Natural killer cell (primary cell): Measurements from ENCODE around the gene CUL1. TPM values are rescaled to one million over a fixed set of nuclear protein-coding genes. Genes with fewer than 3 reads are reported as not detected.

Experiments used
- ATAC-seq, 3 donors: fragments of 150-1000 bp in 2 of 3; fragments of 200-7000 bp in 1 of 3; cut with Tn5 transposase; 1 replicate in 1 of 3; 2 replicates in 2 of 3; pipeline ENCODE4 v1.10.0; 2021; ENCODE audit warnings: mild to moderate bottlenecking in 2 of 3, moderate library complexity in 2 of 3
- DNase-seq, 2 donors: peaks; one replicate each; pipeline versions ENCODE4 v3.0.0 to v3.0.0-alpha.2; 2013 to 2021; ENCODE audit warnings: mixed read lengths in 1 of 2
- H3K27ac ChIP-seq: one replicate; pipeline ENCODE4 v1.5.1; 2013; ENCODE audit warnings: mild to moderate bottlenecking, low read length
- H3K27me3 ChIP-seq: one replicate; pipeline ENCODE4 v1.6.1; 2013; ENCODE audit warnings: low read length; ENCODE audit not compliant: control insufficient read depth, insufficient read depth
- H3K36me3 ChIP-seq: one replicate; pipeline ENCODE4 v1.6.1; 2013; ENCODE audit warnings: low read length; ENCODE audit not compliant: control insufficient read depth, insufficient read depth
- H3K4me1 ChIP-seq: one replicate; pipeline ENCODE4 v1.6.1; 2013; ENCODE audit warnings: low read length; ENCODE audit not compliant: control insufficient read depth, insufficient read depth
- H3K4me3 ChIP-seq: one replicate; pipeline ENCODE4 v1.5.1; 2013; ENCODE audit warnings: low read length
- H3K9me3 ChIP-seq: one replicate; pipeline ENCODE4 v1.6.1; 2013; ENCODE audit warnings: low read length; ENCODE audit not compliant: control insufficient read depth, insufficient read depth
- H3K27ac Mint-ChIP-seq, 2 donors: one replicate each; pipeline ENCODE4 v1.8.0; 2022; ENCODE audit warnings: mild to moderate bottlenecking in 2 of 2, mixed read lengths in 2 of 2, moderate library complexity in 1 of 2
- H3K27me3 Mint-ChIP-seq, 2 donors: one replicate each; pipeline ENCODE4 v1.8.0; 2022; ENCODE audit warnings: low read depth in 2 of 2, mixed read lengths in 2 of 2
- H3K36me3 Mint-ChIP-seq: one replicate; pipeline ENCODE4 v1.8.0; 2022; ENCODE audit warnings: mixed read lengths
- H3K4me1 Mint-ChIP-seq, 2 donors: one replicate each; pipeline ENCODE4 v1.8.0; 2022; ENCODE audit warnings: mixed read lengths in 2 of 2
- H3K4me3 Mint-ChIP-seq: one replicate; pipeline ENCODE4 v1.8.0; 2022; ENCODE audit warnings: mild to moderate bottlenecking, moderate library complexity, mixed read lengths
- H3K9me3 Mint-ChIP-seq, 2 donors: one replicate each; pipeline ENCODE4 v1.8.0; 2022; ENCODE audit warnings: mixed read lengths in 2 of 2
- CTCF ChIP-seq: fragments of 200-600 bp; IDR thresholded peaks from one replicate; pipeline ENCODE4 v1.8.0; 2022; ENCODE audit warnings: antibody characterized with exemption
- WGBS: methylation state at CpG from one replicate; pipeline ENCODE4 v1.1.7; 2013; ENCODE audit warnings: missing lambda C conversion rate; ENCODE audit not compliant: insufficient coverage; 5-methylcytosine and 5-hydroxymethylcytosine counted together
- intact Hi-C: fragments of 100-400 bp; cut with micrococcal nuclease; formaldehyde crosslinking; loops from one replicate; pipeline ENCODE4 v1.14.2; 2022
- total RNA-seq, 4 donors: library from RNA; stranded (reverse); fragments of 120-200 nt in 1 of 4; gene quantifications; one replicate each; pipeline versions ENCODE4 v1.2.3 to v1.2.4, GENCODE V29; 2013 to 2022

The CUL1 gene
- total RNA-seq, 3 donors from 2014 or later (not counting 1 experiment from before 2014, with no cell fraction given): 37.4 to 45.1 (median 43.2) TPM

- WGBS: 56% methylated on average over 15 of the region's 16 CpGs
- DNase-seq (no peak), ATAC-seq (no peak)
- no peak for TF ChIP-seq CTCF
- Histone ChIP-seq H3K27me3 (no peaks in the 10 kb centered on the region), H3K27ac (no peak overlapping the region), H3K4me1 (peaks cover 37% of the 10 kb centered on the region), H3K9me3 (no peaks in the 10 kb centered on the region), H3K4me3 (no peak overlapping the region), H3K36me3 (no peaks in the 10 kb centered on the region)
- Mint-ChIP-seq H3K27me3 (no peaks in the 10 kb centered on the region), H3K27ac (peak overlapping the region; percentile 62 to 65), H3K9me3 (no peaks in the 10 kb centered on the region), H3K36me3 (no peaks in the 10 kb centered on the region), H3K4me1 (peaks cover 81 to 83% of the 10 kb centered on the region in 2 donors), H3K4me3 (peak overlapping the region; percentile 19)
- intact Hi-C loops: no loop called here
Measured at GRCh38 chr7:148711191-148712102, 12.7 kb downstream of the CUL1 start.

GRCh38 chr7:148712678-148713329, 14.1 kb downstream of the CUL1 start:
- TF ChIP-seq CTCF: no peak
- ATAC-seq (no peak), DNase-seq (no peak)
- Histone ChIP-seq H3K27me3 (no peaks in the 10 kb centered on the region), H3K27ac (no peak overlapping the region), H3K4me1 (peaks cover 32% of the 10 kb centered on the region), H3K9me3 (no peaks in the 10 kb centered on the region), H3K4me3 (no peak overlapping the region), H3K36me3 (no peaks in the 10 kb centered on the region)
- Mint-ChIP-seq H3K4me1 (peaks cover 78 to 80% of the 10 kb centered on the region in 2 donors), H3K9me3 (no peaks in the 10 kb centered on the region), H3K27ac (no peak overlapping the region), H3K27me3 (no peaks in the 10 kb centered on the region), H3K4me3 (no peak overlapping the region), H3K36me3 (no peaks in the 10 kb centered on the region)
- intact Hi-C loops: no loop called here
- 85% methylated on average over 4 of the region's 4 CpGs for WGBS

- Histone ChIP-seq H3K27me3 (no peaks in the 10 kb centered on the region), H3K36me3 (no peaks in the 10 kb centered on the region), H3K9me3 (no peaks in the 10 kb centered on the region), H3K4me3 (no peak overlapping the region), H3K27ac (no peak overlapping the region), H3K4me1 (peaks cover 24% of the 10 kb centered on the region)
- Mint-ChIP-seq H3K4me3 (no peak overlapping the region), H3K27ac (no peak overlapping the region), H3K4me1 (peaks cover 75% of the 10 kb centered on the region in 2 donors), H3K9me3 (no peaks in the 10 kb centered on the region), H3K27me3 (no peaks in the 10 kb centered on the region), H3K36me3 (no peaks in the 10 kb centered on the region)
- 52% methylated on average over 2 of the region's 2 CpGs for WGBS
- no peak for DNase-seq
- ATAC-seq: peak in 1 of 3 donors; percentile 36
- intact Hi-C loops: no loop called here
- TF ChIP-seq CTCF: no peak
Measured at GRCh38 chr7:148714498-148714897, 15.8 kb downstream of the CUL1 start.
